HG03025 (cell line): Measurements from ENCODE around the gene CMIP.

ENCODE experiments used
- ATAC-seq: cut with Tn5 transposase; IDR thresholded peaks from one replicate; pipeline ENCODE4 v1.9.1; 2021; ENCODE audit warnings: mild to moderate bottlenecking, moderate library complexity; ENCODE audit not compliant: unreplicated experiment, low FRiP score

The CMIP gene

GRCh38 chr16:81612351-81613163 is 167.9 kb downstream of the CMIP start:
- no peak for ATAC-seq

GRCh38 chr16:81614171-81614570 is 169.6 kb downstream of the CMIP start:
- no peak for ATAC-seq

DNA sequence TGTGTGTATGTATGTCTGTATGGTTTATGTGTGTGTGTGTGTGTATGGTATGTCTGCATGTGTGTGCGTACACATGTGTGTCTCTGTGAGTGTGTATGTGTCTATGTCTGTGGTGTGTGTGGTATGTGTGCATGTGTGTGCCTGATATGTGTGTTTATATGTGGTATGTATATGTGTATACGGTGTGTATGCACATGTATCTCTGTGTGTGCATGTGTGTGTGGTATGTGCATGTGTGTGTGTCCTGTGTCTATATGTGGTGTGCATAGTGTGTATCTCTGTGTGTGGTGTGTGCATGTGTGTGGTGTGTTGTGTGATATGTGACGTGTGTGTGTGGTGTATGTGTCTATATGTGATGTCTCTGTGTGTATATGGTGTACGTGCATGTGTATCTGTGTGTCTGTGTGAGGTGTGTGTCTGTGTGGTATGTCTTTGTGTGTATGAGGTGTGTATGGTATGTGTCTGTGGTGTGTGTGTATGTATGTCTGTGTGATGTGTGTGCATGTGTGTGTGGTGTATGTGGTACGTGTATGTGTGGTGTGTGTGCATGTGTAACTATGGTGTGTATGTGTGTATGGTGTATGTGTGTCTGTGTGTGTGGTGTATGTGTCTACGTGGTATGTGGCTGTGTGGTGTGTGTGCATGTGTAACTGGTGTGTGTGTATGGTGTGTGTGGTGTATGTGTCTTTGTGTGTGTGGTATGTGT is 170.2 kb downstream of the CMIP start:
- ATAC-seq: no peak

DNA sequence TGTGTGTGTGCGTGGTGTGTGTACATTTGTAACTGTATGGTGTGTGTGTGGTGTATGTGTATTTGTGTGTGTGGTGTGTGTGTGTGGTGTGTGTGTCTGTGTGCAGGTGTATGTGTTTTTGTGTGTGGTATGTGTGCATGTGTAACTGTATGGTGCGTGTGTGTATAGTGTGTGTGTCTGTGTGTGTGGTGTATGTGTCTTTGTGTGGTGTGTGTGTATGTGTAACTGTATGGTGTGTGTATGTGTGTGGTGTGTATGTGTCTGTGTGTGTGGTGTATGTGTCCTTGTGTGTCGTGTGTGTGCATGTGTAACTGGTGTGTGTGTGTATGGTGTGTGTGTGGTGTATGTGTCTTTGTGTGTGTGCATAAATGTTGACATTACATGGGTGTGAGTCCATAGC is 170.8 kb downstream of the CMIP start:
- ATAC-seq: no peak

- ATAC-seq: no peak
These were observed 171.2 kb downstream of the CMIP start for GRCh38 chr16:81615833-81616232.

DNA sequence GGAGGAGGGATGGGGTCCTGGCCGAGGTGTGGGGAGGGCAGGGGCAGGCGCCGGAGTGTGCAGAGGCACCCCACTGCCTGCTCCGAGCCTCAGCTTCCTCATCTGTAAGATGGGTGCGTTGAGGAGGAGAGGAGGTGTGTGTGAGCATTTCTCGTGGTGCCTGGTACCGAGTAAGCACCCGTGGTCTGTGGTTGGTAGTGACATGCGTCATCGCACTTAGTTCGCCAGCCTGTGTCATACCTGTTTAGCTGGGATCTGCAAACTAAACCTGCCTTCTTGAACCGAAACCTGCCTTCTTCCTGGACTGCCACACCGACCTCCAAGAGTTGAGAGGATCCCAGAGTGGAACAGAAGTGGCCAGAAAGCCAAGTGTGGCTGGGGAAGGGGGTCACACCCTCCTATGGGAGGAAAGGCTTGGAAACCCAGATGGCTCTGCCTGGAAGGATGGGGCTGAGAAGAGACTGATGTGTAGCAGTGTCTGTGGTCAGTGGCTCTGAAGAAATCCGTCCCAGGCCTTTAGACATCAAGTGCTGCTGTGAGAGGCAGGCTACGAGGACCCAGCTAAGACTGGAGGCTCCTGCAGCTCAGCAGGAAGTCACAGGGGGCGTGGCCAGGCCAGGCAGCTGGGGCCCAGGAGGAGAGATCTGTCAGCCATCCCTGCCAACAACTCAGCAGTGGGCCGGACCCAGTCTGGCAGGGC is 171.9 kb downstream of the CMIP start:
- ATAC-seq: no peak

- ATAC-seq: no peak
These were observed 172.4 kb downstream of the CMIP start for GRCh38 chr16:81617021-81617346.

- no peak for ATAC-seq
These were observed 173.6 kb downstream of the CMIP start for GRCh38 chr16:81618187-81618586.

DNA sequence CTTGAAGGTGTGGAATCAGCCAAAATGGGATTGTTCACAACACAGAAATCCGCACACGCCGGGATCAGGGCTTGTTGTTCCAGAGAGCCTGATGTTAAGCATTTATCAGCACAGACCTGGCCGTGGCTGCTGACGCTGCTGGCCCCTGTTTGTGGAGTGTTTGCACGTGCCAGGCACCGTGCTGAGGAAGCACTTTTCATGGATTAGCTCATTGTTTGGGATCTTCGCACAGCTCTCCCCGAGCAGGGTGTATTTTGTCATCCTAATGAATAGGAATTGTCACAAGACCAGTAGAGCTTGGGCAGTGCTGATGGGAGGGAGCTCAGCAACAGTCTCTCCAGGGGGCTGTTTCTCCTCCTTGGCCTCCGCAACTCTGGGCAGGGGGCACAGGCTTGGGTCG is 174.1 kb downstream of the CMIP start:
- no peak for ATAC-seq

- ATAC-seq: no peak
These were observed 175.4 kb downstream of the CMIP start for GRCh38 chr16:81620029-81620428.

- no peak for ATAC-seq
These were observed 176.2 kb downstream of the CMIP start for GRCh38 chr16:81620796-81621195.

- no peak for ATAC-seq
These were observed 176.9 kb downstream of the CMIP start for GRCh38 chr16:81621496-81621895.

DNA sequence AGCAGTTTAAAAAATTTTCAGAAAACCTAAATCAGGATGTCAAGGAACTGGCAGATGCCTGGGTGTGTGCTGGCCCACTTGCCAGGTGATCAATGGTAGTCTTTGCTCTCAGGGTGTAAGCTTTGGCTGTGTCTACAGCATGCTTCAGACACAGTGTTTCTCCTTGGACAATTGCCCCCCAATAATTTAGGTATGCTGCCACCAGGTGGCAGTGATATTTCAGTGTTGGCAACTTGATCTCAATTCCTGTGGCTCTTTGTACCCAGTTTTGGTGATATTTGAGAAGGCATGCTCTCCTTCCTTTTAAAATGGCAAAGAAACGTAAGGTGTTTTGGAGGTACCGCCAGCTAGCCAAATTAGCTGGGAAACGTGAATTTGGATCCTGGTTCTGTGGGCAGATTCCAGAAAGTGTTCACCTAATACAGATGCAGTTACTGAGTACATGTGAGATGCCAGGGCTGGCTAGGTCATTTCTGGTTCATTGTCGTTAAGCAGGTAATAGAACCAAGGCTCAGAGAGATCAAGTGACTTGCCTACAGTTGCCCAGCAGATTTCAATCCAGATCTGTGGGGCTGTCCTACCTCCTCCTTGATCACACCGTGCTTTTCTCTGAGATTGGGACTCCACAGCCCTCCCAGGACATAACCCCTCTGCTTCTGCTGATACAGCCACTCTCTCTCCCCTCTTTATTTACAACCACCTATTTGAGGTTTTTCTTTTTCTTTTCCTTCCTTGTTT is 178.9 kb downstream of the CMIP start:
- no peak for ATAC-seq

- no peak for ATAC-seq
These were observed 179.8 kb downstream of the CMIP start for GRCh38 chr16:81624403-81624759.

DNA sequence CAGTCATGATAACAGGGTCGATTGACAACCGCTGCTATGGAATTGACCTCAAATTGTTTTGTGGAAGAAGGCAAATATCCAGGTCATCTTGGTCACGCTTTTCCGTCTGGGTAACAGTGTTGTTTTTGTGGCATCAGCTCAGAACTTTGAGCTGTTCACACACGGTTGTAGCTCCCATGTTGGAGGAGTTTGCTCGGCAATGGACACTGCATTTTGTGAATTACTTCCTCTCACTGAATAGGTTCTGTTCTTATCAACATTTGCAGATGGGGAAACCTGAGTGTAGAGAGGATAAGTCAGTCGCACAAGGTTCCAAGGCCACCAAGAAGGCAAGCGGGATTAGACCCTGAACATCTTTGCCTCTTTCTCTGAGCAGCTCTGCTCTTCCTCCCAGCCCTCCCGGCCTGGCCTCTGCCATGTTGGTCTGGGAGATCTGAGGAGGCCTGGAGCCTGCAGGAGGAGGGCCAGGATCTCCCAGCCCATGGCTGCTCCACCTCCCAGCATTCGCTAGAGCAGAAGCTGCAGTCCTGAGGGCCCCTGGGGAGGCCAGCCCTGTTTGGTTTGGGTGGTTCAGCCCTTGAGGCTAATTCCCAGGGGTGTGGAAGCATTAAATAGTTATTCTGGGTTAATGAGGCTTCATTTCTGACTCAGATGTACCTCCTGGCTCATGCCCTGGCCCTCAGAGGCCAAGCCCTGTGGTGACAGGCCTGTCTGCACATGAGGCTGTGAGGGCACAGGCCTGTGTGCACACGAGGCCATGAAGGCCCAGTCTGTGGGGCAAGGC is 180.3 kb downstream of the CMIP start:
- ATAC-seq: no peak

- ATAC-seq: no peak
These were observed 181.0 kb downstream of the CMIP start for GRCh38 chr16:81625544-81626153.

- ATAC-seq: no peak
These were observed 181.6 kb downstream of the CMIP start for GRCh38 chr16:81626181-81626674.

DNA sequence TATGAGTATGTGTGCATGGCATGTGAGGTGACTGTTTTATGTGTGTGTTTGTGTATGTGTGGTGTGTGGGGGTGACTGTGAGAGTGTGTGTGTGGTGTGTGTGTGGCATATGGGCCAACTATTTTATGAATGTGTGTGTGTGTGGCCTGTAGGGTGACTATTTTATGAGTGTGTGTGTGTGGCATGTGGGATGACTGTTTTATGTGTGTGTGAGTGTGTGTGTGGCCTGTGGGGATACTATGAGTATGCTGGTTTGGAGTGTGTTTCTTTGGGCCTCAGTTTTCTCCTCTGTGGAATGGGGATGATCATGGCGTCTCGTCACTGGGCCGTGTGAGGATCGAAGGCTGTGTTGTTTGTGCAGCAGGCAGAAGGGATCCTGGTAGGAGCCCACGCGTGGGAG is 182.4 kb downstream of the CMIP start:
- no peak for ATAC-seq

DNA sequence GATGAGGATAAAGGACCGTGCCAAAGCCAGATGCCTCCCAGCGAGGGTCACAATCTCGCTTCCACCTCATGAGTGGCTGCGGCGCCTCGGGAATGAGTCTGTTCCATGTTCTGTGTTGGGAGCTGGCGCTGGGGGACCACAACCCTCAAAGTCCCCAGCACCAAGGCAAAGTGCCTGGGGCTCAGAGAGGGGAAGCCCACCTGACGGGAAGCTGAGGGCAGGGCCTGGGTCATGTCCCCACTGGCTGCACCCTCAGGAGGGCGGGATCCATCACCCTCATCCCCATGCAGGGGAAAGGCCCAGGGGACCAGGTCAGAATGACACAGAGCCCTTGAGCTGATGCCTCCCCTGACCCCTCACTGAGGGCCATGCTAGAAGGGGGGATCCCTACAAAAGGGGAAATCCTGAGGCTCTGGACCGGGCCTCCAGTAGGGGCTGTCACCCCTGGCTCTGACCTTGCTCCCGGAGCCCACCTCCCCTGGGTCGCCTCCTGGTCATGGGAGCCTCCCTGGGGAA is 183.2 kb downstream of the CMIP start:
- no peak for ATAC-seq
